ENCODE results near the gene PROX1. TPM values are rescaled to one million over a fixed set of nuclear protein-coding genes. Genes with fewer than 3 reads are reported as not detected.

The PROX1 gene
- total and polyA plus RNA-seq, 2 donors (not counting 1 experiment from before 2014, with no cell fraction given) = 0.24 to 3.8 TPM

DNA sequence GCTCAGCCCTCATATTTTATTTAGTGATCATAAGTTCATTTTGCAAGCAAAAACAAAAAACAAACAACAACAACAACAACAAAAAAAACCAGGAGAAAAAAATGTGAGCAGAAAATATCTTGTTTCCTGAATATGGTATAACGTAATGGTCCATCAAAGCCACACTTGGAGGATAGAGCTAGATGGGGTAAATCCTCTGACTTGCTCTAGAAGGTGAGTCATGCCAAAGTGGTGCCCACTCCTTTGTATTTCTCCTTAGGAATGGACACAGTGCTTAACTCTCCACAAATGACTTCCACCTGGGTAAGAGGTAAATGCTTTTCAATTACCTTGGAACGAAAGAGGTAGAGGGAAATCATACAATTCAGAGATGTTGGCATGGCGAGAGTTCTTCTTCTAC lies 20.6 kb downstream of the PROX1 start:
- H3K79me2 ChIP-seq (ENCODE audit: control insufficient read depth, insufficient read depth, low read length) = no peaks in the 10 kb centered on the region
- H3K4me3 Mint-ChIP-seq = no peak overlapping the region
- H3K36me3 ChIP-seq (replicated peaks in 1 of 2; ENCODE audit: control extremely low read depth in 1 of 2, control insufficient read depth in 1 of 2, extremely low read depth in 1 of 2, insufficient read depth in 2 of 2, low read length in 1 of 2) = no peaks in the 10 kb centered on the region
- H3K27ac ChIP-seq (ENCODE audit: low read length in 2 of 2) = no peak overlapping the region
- no peaks in the 10 kb centered on the region for H3K9me3 Mint-ChIP-seq (ENCODE audit: insufficient read depth)
- H4K20me1 ChIP-seq (ENCODE audit: control insufficient read depth, insufficient read depth, low read length, poor library complexity, severe bottlenecking) = no peaks in the 10 kb centered on the region
- H3K4me3 ChIP-seq (ENCODE audit: control extremely low read depth in 1 of 5, extremely low read depth in 1 of 5, insufficient read depth in 1 of 5, low read depth in 2 of 5, low read length in 4 of 5) = no peak overlapping the region
- H3K9ac ChIP-seq (ENCODE audit: low read length) = no peak overlapping the region
- intact Hi-C loops (cut with micrococcal nuclease) = no loop called here
- POLR2A ChIA-PET = interaction anchor here (0.7 kb wide), 1 partner anchor 10 kb away, joined by 3 read pairs; no protein-coding TSS in a partner anchor
- peaks cover 7% of the 10 kb centered on the region for H3K27me3 Mint-ChIP-seq
- TF ChIP-seq EZH2 (IDR thresholded peaks at IDR 0.05; ENCODE audit: borderline replicate concordance, insufficient read depth, low read depth, low read length, poor library complexity, severe bottlenecking) = no peak
- TF ChIP-seq, protein P1, sequence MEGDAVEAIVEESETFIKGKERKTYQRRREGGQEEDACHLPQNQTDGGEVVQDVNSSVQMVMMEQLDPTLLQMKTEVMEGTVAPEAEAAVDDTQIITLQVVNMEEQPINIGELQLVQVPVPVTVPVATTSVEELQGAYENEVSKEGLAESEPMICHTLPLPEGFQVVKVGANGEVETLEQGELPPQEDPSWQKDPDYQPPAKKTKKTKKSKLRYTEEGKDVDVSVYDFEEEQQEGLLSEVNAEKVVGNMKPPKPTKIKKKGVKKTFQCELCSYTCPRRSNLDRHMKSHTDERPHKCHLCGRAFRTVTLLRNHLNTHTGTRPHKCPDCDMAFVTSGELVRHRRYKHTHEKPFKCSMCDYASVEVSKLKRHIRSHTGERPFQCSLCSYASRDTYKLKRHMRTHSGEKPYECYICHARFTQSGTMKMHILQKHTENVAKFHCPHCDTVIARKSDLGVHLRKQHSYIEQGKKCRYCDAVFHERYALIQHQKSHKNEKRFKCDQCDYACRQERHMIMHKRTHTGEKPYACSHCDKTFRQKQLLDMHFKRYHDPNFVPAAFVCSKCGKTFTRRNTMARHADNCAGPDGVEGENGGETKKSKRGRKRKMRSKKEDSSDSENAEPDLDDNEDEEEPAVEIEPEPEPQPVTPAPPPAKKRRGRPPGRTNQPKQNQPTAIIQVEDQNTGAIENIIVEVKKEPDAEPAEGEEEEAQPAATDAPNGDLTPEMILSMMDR (IDR thresholded peaks at IDR 0.05) = no peak
- no peak overlapping the region for H2AFZ ChIP-seq (ENCODE audit: insufficient read depth, low read depth, low read length, poor library complexity, severe bottlenecking)
- DNase-seq = no peak
- no peaks in the 10 kb centered on the region for H3K4me1 ChIP-seq (ENCODE audit: control insufficient read depth in 2 of 2, insufficient read depth in 2 of 2, low read length in 2 of 2)
- CTCF ChIA-PET = no interaction called here
- H3K9me3 ChIP-seq (ENCODE audit: control extremely low read depth in 1 of 3, control insufficient read depth in 2 of 3, insufficient read depth in 1 of 3, low read length in 2 of 3) = no peaks in the 10 kb centered on the region
- no peak for ATAC-seq (ENCODE audit: low read depth)
- no CpG with 5 or more reads among the region's 3 CpGs for WGBS (ENCODE audit: insufficient coverage)
- no peak overlapping the region for H3K4me2 ChIP-seq (replicated peaks; ENCODE audit: low read depth, low read length, poor library complexity, severe bottlenecking)
- no peaks in the 10 kb centered on the region for H3K4me1 Mint-ChIP-seq
- H3K27ac Mint-ChIP-seq = no peak overlapping the region
- H3K27me3 ChIP-seq (replicated peaks in 1 of 4; ENCODE audit: control extremely low read depth in 1 of 4, control insufficient read depth in 3 of 4, insufficient read depth in 4 of 4, low read length in 3 of 4) = no peaks in the 10 kb centered on the region

DNA sequence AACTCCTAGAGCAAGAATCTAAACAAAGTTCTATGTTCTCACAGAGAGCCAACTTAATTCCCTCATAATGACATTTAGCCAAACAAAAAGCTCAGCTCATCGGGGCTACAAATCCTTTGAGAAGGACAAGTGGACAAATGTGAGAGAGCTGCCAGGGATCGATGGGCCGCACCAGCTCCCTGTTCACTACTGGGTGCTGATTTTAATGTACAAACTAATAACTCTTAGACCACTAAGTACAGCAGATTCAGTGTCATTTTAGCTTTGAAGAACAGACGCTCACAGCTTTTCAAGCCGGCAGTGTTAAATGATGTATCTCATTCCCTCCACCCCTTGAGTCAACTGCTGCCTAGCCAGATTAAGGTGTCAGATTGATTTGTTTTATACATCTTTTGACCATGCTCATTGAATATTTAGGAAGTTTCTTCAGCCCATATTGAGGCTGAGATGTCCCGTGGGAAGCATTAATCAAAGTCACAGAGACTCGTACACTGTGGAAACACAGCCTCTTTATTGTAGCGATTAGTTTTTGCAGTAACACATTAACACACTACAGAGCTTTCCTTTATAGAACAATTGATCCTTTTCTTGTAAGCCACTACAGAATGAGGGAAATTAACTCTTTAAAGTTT lies 21.1 kb downstream of the PROX1 start:
- ATAC-seq (ENCODE audit: low read depth) = no peak
- 100% methylated on average over 1 of the region's 8 CpGs for WGBS (ENCODE audit: insufficient coverage)
- no peak overlapping the region for H3K9ac ChIP-seq (ENCODE audit: low read length)
- no peak overlapping the region for H3K4me3 ChIP-seq (ENCODE audit: control extremely low read depth in 1 of 5, extremely low read depth in 1 of 5, insufficient read depth in 1 of 5, low read depth in 2 of 5, low read length in 4 of 5)
- no peaks in the 10 kb centered on the region for H3K36me3 ChIP-seq (replicated peaks in 1 of 2; ENCODE audit: control extremely low read depth in 1 of 2, control insufficient read depth in 1 of 2, extremely low read depth in 1 of 2, insufficient read depth in 2 of 2, low read length in 1 of 2)
- H3K4me2 ChIP-seq (replicated peaks; ENCODE audit: low read depth, low read length, poor library complexity, severe bottlenecking) = no peak overlapping the region
- no peak for DNase-seq
- no peaks in the 10 kb centered on the region for H3K27me3 ChIP-seq (replicated peaks in 1 of 4; ENCODE audit: control extremely low read depth in 1 of 4, control insufficient read depth in 3 of 4, insufficient read depth in 4 of 4, low read length in 3 of 4)
- H2AFZ ChIP-seq (ENCODE audit: insufficient read depth, low read depth, low read length, poor library complexity, severe bottlenecking) = no peak overlapping the region
- H3K27ac ChIP-seq (ENCODE audit: low read length in 2 of 2) = no peak overlapping the region
- POLR2A ChIA-PET = no interaction called here
- Mint-ChIP-seq H3K27ac (no peak overlapping the region), H3K27me3 (peaks cover 7% of the 10 kb centered on the region), H3K4me1 (no peaks in the 10 kb centered on the region), H3K9me3 (ENCODE audit: insufficient read depth) (no peaks in the 10 kb centered on the region), H3K4me3 (no peak overlapping the region)
- H3K4me1 ChIP-seq (ENCODE audit: control insufficient read depth in 2 of 2, insufficient read depth in 2 of 2, low read length in 2 of 2) = no peaks in the 10 kb centered on the region
- H3K79me2 ChIP-seq (ENCODE audit: control insufficient read depth, insufficient read depth, low read length) = no peaks in the 10 kb centered on the region
- no peaks in the 10 kb centered on the region for H3K9me3 ChIP-seq (ENCODE audit: control extremely low read depth in 1 of 3, control insufficient read depth in 2 of 3, insufficient read depth in 1 of 3, low read length in 2 of 3)
- no peaks in the 10 kb centered on the region for H4K20me1 ChIP-seq (ENCODE audit: control insufficient read depth, insufficient read depth, low read length, poor library complexity, severe bottlenecking)
- CTCF ChIA-PET = no interaction called here
- intact Hi-C loops (cut with micrococcal nuclease) = no loop called here
- TF ChIP-seq EZH2 (IDR thresholded peaks at IDR 0.05; ENCODE audit: borderline replicate concordance, insufficient read depth, low read depth, low read length, poor library complexity, severe bottlenecking) = no peak
- TF ChIP-seq, protein P1 (IDR thresholded peaks at IDR 0.05) = no peak

All from B cell (primary cell).